HG03196 (cell line): ENCODE results near the gene KCNQ1.

Source experiments
- ATAC-seq: cut with Tn5 transposase; IDR thresholded peaks from one replicate; pipeline ENCODE4 v1.9.1; 2021; ENCODE audit not compliant: unreplicated experiment

The KCNQ1 gene

GRCh38 chr11:2564588-2565425 lies 120.0 kb downstream of the KCNQ1 start:
- ATAC-seq = no peak

GRCh38 chr11:2565447-2566222 lies 120.8 kb downstream of the KCNQ1 start:
- ATAC-seq = no peak

DNA sequence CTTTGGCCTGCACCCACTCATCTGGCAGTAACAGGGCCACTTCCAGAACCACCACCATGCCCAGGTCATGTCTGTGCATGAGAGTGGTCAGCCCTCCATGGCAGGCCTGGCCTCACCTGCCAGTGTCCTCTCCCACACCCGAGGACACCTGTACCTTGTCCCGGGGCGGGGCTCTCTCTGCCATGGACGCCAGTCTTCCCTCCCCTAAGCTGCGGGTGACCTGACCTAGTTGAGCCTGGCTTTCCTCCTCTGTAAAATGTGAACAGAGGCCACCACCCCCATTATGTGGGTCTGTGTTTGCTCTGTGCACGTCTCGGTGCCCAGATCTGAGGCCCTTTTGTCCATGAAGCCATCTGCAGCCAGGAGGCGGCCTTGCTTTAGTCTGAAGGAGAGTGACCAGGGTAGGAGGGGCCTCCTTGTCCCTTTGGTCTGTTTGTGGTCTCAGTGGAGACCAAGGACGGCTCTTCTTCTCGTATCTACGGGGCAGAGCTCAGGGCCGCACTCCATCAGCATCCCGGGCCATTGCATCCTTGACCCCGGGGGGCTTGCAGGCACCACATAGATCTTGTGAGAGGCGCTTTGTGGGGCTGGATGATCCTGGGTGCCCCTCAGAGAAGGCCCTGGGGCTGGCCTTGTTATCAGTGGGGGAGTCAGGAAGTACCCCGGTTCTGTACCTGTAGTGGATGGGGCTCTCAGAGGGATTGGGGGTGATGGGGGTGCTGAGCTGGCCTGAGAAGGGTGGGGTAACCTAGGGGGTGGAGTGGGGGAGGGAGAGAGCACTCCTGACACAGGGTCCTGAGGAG lies 121.6 kb downstream of the KCNQ1 start:
- ATAC-seq = no peak

GRCh38 chr11:2567026-2567671 lies 122.3 kb downstream of the KCNQ1 start:
- no peak for ATAC-seq

GRCh38 chr11:2569321-2569721 lies 124.5 kb downstream of the KCNQ1 start:
- no peak for ATAC-seq

- ATAC-seq = no peak
Observed at GRCh38 chr11:2569731-2570210, 125.0 kb downstream of the KCNQ1 start.

DNA sequence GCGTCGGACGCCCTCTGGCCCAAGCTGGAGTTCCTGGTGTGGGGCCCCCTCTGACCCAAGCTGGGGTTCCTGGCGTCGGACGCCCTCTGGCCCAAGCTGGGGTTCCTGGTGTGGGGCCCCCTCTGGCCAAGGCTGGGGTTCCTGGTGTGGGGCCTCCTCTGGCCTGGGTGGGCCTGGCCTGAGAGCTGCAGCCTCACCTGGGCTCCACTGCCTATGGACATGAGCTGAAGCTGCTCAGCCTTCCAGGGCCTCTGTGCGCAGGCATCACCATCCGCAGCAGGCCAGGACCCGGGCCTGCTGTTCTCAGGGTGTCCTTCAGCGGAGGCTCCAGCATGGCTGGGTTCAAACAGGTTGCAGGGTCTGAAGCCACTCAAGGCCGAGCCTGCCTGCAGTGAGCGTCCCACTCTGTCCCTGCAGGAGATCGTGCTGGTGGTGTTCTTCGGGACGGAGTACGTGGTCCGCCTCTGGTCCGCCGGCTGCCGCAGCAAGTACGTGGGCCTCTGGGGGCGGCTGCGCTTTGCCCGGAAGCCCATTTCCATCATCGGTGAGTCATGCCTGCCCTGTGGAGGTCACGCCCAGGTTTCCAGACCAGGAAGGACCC lies 125.5 kb downstream of the KCNQ1 start:
- ATAC-seq = no peak

- no peak for ATAC-seq
Observed at GRCh38 chr11:2570841-2571597, 126.2 kb downstream of the KCNQ1 start.

DNA sequence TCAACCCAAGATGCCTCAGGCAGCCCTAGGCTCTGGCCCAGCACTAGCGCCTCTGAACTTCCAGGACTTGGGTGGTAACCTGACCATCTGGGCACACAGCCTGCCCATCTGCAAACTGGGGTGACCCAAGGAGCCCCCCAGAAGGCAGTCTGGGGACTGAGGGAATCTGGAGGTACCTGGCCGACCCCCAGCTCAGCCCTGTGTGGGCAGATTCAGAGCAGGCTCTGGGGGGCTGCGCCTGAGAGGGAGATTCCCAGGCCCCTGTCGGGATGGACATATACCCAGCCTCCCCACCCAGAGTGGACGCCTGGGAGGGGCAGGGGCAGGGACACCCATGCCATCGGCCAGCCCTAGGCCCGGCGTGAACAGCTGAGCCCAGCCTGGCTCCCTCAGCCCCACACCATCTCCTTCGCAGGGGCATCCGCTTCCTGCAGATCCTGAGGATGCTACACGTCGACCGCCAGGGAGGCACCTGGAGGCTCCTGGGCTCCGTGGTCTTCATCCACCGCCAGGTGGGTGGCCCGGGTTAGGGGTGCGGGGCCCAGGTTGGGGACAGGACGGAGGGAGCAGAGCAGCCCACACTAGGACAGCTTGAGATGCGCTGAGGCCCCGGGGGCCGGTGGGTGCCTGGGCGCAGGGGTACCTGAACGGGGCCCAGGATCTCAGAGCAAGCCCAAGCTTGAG lies 126.9 kb downstream of the KCNQ1 start:
- no peak for ATAC-seq

DNA sequence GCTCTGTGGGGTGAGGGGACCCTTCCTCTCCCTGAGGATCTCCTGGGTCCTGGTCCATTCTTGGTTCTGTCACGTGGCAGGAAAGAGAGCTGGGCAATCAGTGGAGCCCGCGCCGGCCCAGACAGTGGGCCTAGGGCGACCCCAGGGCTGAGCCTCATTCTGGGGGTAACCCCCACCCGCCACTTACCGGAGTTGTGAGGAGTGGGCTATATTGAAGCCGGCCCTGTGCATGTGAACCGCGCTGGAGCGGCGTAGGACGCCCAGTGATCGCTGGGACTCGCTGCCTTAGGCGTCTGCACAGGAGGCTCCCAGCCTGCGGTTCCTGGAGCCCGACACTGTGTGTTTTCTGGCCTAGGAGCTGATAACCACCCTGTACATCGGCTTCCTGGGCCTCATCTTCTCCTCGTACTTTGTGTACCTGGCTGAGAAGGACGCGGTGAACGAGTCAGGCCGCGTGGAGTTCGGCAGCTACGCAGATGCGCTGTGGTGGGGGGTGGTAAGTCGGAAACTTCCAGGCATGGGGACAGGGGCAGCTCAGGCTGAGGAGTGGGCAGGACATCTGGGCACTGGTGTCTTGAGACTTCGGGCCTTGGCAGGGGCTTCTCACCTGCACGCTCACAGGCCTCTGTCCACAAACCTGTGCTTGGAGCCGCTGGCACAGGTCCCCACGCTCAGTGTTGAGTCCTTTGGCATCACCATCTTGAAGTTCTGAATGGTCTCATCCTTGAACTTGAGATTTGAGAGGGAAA lies 127.9 kb downstream of the KCNQ1 start:
- no peak for ATAC-seq

DNA sequence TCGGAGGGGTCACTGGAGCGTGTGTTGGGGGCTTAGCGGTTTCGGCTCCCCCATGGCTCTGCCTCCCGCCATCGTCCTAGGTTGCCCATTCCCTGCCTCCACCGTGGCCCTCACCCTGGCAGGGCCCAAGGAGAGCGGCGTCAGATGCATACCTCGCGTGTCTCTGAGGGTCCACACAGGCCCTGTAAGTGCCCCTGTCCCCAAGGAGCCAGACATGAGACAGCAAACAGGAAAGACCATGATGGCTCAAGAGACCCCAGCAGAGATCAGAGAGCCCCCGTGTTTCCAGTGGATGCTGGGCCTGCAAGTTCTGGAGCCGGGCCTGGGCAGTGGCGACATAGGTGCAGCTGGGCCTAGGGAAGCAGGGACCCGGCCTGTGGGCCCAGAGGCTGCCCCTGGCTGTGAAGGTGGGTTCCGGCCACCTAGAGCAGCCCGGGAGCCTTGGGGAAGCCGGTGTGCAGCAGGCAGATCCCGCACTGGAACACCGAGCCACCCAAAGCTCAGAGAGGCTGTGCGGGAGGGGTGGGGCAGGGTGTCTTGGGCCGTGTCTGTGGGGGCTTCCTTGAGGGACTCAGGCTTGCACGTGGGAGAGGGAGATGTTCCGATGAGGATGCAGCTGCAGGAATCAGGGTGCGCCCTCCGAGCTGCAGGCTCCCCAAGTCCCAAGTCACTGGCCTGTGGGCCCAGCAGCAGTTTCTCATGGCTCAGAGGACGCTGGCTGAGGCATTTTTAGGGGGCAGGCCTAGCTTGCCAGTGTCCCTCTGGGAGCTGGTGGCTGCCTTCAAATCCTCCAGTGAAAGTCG lies 128.6 kb downstream of the KCNQ1 start:
- no peak for ATAC-seq

- ATAC-seq = no peak
Observed at GRCh38 chr11:2574043-2574552, 129.3 kb downstream of the KCNQ1 start.

DNA sequence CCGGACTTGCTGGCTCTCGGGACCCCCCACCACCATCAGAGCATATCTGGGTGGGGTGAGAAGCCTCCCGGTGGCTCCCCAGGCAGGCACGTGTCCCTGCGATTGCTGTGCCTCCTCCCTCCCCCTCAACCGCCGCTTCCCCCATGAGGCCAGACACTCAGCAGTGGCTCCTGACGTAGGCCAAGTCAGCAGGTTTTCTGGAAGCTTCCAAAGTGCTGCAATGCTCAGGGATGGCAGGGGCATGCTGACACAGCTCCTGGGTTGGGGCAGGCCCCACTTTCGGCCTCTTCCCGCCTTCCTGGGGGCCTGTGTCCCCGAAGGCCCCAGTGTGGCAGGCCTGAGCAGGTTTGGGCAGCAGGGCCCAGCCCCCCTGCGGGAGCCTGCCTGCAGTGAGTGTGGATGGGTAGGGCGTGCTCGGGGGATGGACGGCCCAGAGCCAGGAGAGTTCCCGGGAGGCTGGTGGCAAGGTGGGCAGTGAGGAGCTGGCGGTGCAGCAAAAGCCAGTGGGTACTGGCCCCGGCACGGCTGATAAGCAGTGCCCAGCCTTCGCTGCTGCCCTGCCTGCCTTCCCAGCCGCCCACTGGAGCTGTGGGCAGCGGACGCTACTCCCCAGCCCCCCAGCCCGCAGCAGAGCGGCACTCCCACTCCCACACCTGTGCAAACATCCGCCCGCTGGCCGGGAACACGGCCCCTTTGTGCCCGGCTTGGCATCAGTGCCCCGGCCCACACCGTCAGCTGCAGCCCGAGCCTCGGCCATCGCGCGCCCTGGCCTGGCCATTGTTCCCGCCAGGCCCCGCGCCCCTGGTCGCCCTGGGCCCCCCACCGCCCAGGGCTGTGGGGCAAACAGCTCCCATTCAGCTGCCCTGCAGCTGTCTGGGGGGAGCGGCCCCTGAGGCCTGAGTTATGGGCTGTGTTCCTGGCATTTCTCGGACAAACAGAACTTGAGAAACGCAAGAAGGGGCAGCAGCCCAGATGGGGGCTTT lies 130.0 kb downstream of the KCNQ1 start:
- no peak for ATAC-seq

DNA sequence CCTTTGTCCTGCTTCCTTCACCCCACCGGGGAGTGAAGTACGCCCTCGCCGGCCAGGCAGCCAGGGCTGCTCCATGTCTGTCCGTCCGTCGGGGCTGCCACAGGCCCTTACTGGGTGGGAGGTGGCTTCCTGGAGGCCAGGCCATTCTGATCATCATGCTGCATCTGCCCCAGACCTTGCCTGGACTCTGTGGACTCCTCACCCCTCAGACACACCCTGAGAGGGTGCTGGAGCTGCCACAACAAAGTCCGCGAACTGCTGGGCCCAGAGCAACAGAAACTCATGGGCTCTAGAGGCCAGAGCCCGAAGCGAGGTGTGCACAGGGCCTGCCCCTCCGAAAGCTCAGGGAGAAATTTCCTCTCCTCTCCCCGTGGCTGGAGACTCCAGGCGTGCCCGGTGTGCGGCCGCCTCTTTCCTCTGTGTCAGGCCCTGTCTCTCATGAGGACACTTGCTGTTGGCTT lies 130.8 kb downstream of the KCNQ1 start:
- no peak for ATAC-seq

GRCh38 chr11:2576111-2576510 lies 131.3 kb downstream of the KCNQ1 start:
- no peak for ATAC-seq

DNA sequence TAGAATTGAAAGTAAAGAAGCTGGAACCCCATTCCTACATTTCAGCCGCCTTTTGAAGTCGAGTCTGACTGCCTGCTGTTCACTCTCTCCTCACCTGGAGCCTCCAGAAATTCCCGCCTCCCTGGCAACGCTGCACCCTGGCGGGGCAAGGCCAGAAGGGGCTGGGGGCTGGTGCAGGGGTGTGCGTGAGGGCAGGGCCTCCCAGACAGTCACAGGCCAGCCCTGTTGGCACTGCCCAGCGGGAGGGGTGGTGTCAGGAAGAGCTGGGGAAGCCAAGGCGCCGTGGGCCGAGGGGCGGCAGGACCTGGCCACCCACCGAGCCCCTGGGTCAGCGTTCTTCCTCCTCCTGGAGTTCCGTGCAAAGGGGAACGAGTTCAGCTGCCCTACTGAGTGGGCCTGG lies 131.7 kb downstream of the KCNQ1 start:
- ATAC-seq = no peak
